RKO (cell line): ENCODE data around the gene EDA2R.
A peak's percentile ranks its signal among the peaks of the same experiment; 100 is the strongest.

ENCODE experiments used
- DNase-seq: peaks from one replicate; pipeline ENCODE4 v3.0.0-alpha.2; 2016; ENCODE audit warnings: low spot score

Gene EDA2R

GRCh38 chrX:66638591-66639500 lies at the start of gene EDA2R:
EDA2R (minus strand) TSS chrX:66639078; CDS start chrX:66616020, 23,058 bp downstream.
- no peak for DNase-seq

GRCh38 chrX:66684196-66684595 lies 45.3 kb upstream of the EDA2R start:
- no peak for DNase-seq

GRCh38 chrX:66680451-66680850 lies 41.6 kb upstream of the EDA2R start:
- DNase-seq = no peak

- no peak for DNase-seq
Observed at GRCh38 chrX:66677430-66677829, 38.6 kb upstream of the EDA2R start.

- peak; percentile 23 for DNase-seq
Observed at GRCh38 chrX:66676990-66677389, 38.1 kb upstream of the EDA2R start.

- DNase-seq = no peak
Observed at GRCh38 chrX:66676413-66676812, 37.5 kb upstream of the EDA2R start.

GRCh38 chrX:66675541-66675940 lies 36.7 kb upstream of the EDA2R start:
- no peak for DNase-seq

- no peak for DNase-seq
Observed at GRCh38 chrX:66674506-66674905, 35.6 kb upstream of the EDA2R start.

GRCh38 chrX:66672106-66672505 lies 33.2 kb upstream of the EDA2R start:
- no peak for DNase-seq

GRCh38 chrX:66654411-66654810 lies 15.5 kb upstream of the EDA2R start:
- DNase-seq = no peak

GRCh38 chrX:66635360-66635759 lies 3.5 kb downstream of the EDA2R start:
- DNase-seq = peak; percentile 1

GRCh38 chrX:66634272-66634671 lies 4.6 kb downstream of the EDA2R start:
- no peak for DNase-seq

- DNase-seq = no peak
Observed at GRCh38 chrX:66633541-66633940, 5.3 kb downstream of the EDA2R start.

GRCh38 chrX:66632981-66633380 lies 5.9 kb downstream of the EDA2R start:
- DNase-seq = no peak

GRCh38 chrX:66632473-66632872 lies 6.4 kb downstream of the EDA2R start:
- no peak for DNase-seq

- no peak for DNase-seq
Observed at GRCh38 chrX:66625525-66625924, 13.4 kb downstream of the EDA2R start.

GRCh38 chrX:66622209-66622608 lies 16.7 kb downstream of the EDA2R start:
- no peak for DNase-seq

GRCh38 chrX:66616944-66617343 lies 21.9 kb downstream of the EDA2R start:
- no peak for DNase-seq

GRCh38 chrX:66602381-66602938 lies 36.4 kb downstream of the EDA2R start:
- DNase-seq = no peak

- DNase-seq = no peak
Observed at GRCh38 chrX:66601522-66601921, 37.4 kb downstream of the EDA2R start.

- no peak for DNase-seq
Observed at GRCh38 chrX:66579219-66579618, 59.7 kb downstream of the EDA2R start.

GRCh38 chrX:66553973-66554372 lies 84.9 kb downstream of the EDA2R start:
- no peak for DNase-seq

- DNase-seq = no peak
Observed at GRCh38 chrX:66547847-66548369, 91.0 kb downstream of the EDA2R start.
